Prostate gland (tissue), 2 donors: ENCODE measurements around the gene ASCC2. TPM values are rescaled to one million over a fixed set of nuclear protein-coding genes. Genes with fewer than 3 reads are reported as not detected.

Source experiments
- DNase-seq: peaks from one replicate; pipeline ENCODE4 v3.0.0-alpha.2; 2019; ENCODE audit warnings: low spot score
- H3K27ac ChIP-seq, 2 donors: fragments of 200-600 bp; sonication (generic); 2 replicates each; pipeline ENCODE4 v1.5.1; 2017 to 2019
- H3K27me3 ChIP-seq: fragments of 200-600 bp; sonication (generic); replicated peaks from 2 replicates; pipeline ENCODE4 v1.5.1; 2019; ENCODE audit not compliant: insufficient read depth
- H3K36me3 ChIP-seq, 2 donors: fragments of 200-600 bp; sonication (generic); 1 replicate in 1 of 2; 2 replicates in 1 of 2; pipeline versions ENCODE4 v1.5.1 to v1.8.1; 2017 to 2019
- H3K4me1 ChIP-seq: fragments of 200-600 bp; sonication (generic); replicated peaks from 2 replicates; pipeline ENCODE4 v1.5.1; 2019
- H3K4me3 ChIP-seq, 2 donors: fragments of 200-600 bp; sonication (generic); 2 replicates each; pipeline ENCODE4 v1.5.1; 2017 to 2019
- H3K9me3 ChIP-seq: fragments of 200-600 bp; sonication (generic); 2 replicates; pipeline ENCODE4 v1.5.1; 2017
- CTCF ChIP-seq, 4 experiments: fragments of 200-600 bp in 2 of 4; fragments of 450-650 bp in 2 of 4; sonication (generic) in 2 of 4; IDR thresholded peaks; 1 replicate in 3 of 4; 2 replicates in 1 of 4; pipeline ENCODE4 v1.5.1; 2016 to 2019; ENCODE audit warnings: antibody characterized with exemption in 4 of 4, mild to moderate bottlenecking in 2 of 4, moderate library complexity in 2 of 4
- POLR2A ChIP-seq: fragments of 450-650 bp; IDR thresholded peaks from one replicate; pipeline ENCODE4 v1.6.1; 2016; ENCODE audit warnings: antibody characterized with exemption, mild to moderate bottlenecking
- POLR2AphosphoS5 ChIP-seq: sonication (generic); formaldehyde crosslinking; IDR thresholded peaks from one replicate; pipeline ENCODE4 v1.6.1; 2017; ENCODE audit warnings: antibody characterized with exemption
- WGBS: methylation state at CpG from one replicate; pipeline ENCODE4 v1.1.5; 2018; 5-methylcytosine and 5-hydroxymethylcytosine counted together
- intact Hi-C: fragments of 100-400 bp; cut with DNase I; formaldehyde crosslinking; loops from one replicate; pipeline ENCODE4 v1.14.2; 2022
- total RNA-seq, 2 donors: library from RNA; depleted of rRNA; stranded (reverse); fragments of >200 nt; gene quantifications; one replicate each; pipeline ENCODE4 v1.1.0, GENCODE V29; 2016

Gene ASCC2
- total RNA-seq, 2 donors from 2014 or later = 42.5 to 82.6 TPM

- H3K4me1 ChIP-seq = peaks cover 16% of the 10 kb centered on the region
- H3K27ac ChIP-seq = no peak overlapping the region
- TF ChIP-seq POLR2AphosphoS5 (peak; percentile 64), POLR2A (no peak)
- no peak overlapping the region for H3K4me3 ChIP-seq
- intact Hi-C loops = no loop called here
- H3K27me3 ChIP-seq = no peaks in the 10 kb centered on the region
- H3K36me3 ChIP-seq = no peaks in the 10 kb centered on the region
- peak; percentile 47 for DNase-seq
- no peaks in the 10 kb centered on the region for H3K9me3 ChIP-seq
- 52% methylated on average over 2 of the region's 2 CpGs for WGBS
Observed at GRCh38 chr22:29810216-29810615, 27.9 kb downstream of the ASCC2 start.

DNA sequence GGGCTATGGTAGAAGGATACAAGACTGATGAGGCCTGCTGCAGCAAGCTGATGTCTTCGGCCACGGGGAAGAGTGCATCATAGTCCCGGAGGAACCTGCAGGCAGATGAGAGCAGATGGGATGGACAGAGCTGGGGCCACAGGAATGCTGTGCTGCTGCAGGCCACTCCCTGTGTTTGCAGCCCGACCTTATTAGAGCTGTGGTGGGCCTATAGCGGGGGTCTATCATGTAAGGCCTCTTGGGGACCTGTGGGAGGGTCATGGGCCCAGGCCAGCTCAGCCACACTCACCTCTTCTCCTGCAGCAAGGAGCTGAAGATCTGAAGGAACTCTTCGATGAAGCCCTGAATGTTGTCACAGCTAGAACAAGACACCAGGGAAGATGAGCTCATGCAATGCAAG is 31.9 kb downstream of the ASCC2 start:
- 89% methylated on average over 6 of the region's 6 CpGs for WGBS
- H3K36me3 ChIP-seq = peaks cover 4 to 5% of the 10 kb centered on the region in 2 donors
- no peak for DNase-seq
- H3K27ac ChIP-seq = no peak overlapping the region
- no peaks in the 10 kb centered on the region for H3K27me3 ChIP-seq
- peaks cover 11% of the 10 kb centered on the region for H3K4me1 ChIP-seq
- TF ChIP-seq POLR2A (no peak), CTCF (IDR thresholded peaks at IDR 0.05) (no peak), POLR2AphosphoS5 (no peak)
- no peaks in the 10 kb centered on the region for H3K9me3 ChIP-seq
- no peak overlapping the region for H3K4me3 ChIP-seq
- intact Hi-C loops = no loop called here

DNA sequence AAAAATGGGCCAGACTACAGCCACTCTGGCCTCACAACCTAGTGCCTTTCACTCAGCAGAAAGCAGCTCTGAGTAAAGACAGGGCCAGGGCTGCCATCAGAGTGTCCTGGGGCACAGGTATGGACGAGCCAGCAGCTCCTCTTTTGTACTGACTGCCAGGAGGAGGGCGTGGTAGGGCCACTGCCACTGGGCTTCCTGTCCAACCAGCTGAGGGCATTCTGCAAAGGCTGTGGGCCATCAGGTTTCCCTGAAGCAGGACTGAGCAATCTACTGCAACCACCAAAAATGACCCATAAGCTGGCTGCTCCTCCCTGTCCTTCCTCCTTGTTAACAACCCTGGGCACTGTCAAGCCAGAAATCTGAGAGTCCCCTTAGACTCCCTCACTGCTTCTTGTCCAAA is 33.1 kb downstream of the ASCC2 start:
- Histone ChIP-seq H3K27ac (no peak overlapping the region), H3K4me3 (no peak overlapping the region), H3K4me1 (peaks cover 7% of the 10 kb centered on the region), H3K36me3 (peaks cover 4 to 5% of the 10 kb centered on the region in 2 donors), H3K9me3 (no peaks in the 10 kb centered on the region), H3K27me3 (no peaks in the 10 kb centered on the region)
- TF ChIP-seq POLR2AphosphoS5 (no peak), CTCF (IDR thresholded peaks at IDR 0.05) (no peak), POLR2A (no peak)
- intact Hi-C loops = no loop called here
- WGBS = 53% methylated on average over 2 of the region's 2 CpGs
- no peak for DNase-seq

DNA sequence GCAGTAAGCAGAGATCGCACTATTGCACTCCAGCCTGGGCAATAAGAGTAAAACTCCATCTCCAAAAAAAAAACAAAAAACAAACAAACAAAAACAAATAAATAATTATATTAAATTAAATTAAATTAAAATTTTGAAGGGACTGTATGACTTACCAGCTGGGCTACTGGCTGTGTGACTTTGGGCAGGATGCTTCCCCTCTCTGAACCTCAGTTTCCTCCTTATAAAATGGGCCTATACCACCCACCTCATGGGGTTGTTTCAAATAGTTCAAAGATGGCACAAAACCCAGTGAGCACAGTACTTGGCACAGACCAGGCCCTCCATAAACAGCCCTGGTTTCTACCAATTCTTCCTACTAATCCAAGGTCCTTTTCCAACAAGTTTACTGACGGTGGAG is 34.9 kb downstream of the ASCC2 start:
- Histone ChIP-seq H3K36me3 (peaks cover 4 to 5% of the 10 kb centered on the region in 2 donors), H3K9me3 (no peaks in the 10 kb centered on the region), H3K27ac (no peak overlapping the region), H3K27me3 (no peaks in the 10 kb centered on the region), H3K4me1 (peaks cover 20% of the 10 kb centered on the region), H3K4me3 (no peak overlapping the region)
- 97% methylated on average over 2 of the region's 2 CpGs for WGBS
- no peak for DNase-seq
- intact Hi-C loops = no loop called here
- TF ChIP-seq CTCF (IDR thresholded peaks at IDR 0.05) (no peak), POLR2A (no peak), POLR2AphosphoS5 (no peak)

GRCh38 chr22:29801796-29802195 is 36.3 kb downstream of the ASCC2 start:
- no peak overlapping the region for H3K4me3 ChIP-seq
- H3K36me3 ChIP-seq = peaks cover 4 to 5% of the 10 kb centered on the region in 2 donors
- H3K9me3 ChIP-seq = no peaks in the 10 kb centered on the region
- TF ChIP-seq CTCF (IDR thresholded peaks at IDR 0.05) (no peak), POLR2A (no peak), POLR2AphosphoS5 (no peak)
- peaks cover 26% of the 10 kb centered on the region for H3K4me1 ChIP-seq
- no peak for DNase-seq
- peak overlapping the region; percentile 39 to 82 for H3K27ac ChIP-seq
- intact Hi-C loops = no loop called here
- no peaks in the 10 kb centered on the region for H3K27me3 ChIP-seq
- WGBS = 80% methylated on average over 8 of the region's 8 CpGs
